ENCODE measurements around the gene GAK. TPM values are rescaled to one million over a fixed set of nuclear protein-coding genes. Genes with fewer than 3 reads are reported as not detected.

The GAK gene
- total RNA-seq, 4 donors from 2014 or later: 70.1 to 95.3 (median 78.1) TPM

DNA sequence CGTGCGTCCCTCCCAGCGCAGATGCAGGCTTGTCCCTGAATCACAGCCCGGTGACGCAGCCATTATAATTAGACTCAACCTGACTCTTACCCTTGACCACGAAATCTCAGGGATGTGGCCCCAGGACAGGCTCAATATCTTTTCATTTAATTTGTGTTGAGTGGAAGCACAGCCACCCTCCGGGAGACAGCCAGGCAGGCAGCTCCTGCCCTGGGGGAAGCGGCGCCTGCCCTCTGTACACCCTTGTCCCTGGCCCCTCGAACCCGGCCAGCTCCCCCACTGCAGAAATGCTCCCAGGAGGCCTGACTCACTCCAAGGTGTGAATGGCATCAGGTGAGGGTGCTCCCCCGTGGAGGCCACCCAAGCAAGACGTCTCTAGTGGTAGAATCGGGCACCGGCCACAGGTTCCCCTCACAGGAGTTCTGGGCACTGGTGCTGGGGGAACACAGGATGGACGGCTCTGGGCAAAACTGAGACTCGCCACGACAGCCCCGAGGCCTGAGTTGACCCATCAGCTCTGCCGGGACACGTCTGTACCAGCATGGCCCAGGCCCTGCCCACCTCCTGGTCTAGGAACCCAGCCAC lies 108.8 kb downstream of the GAK start:
- Histone ChIP-seq H3K9me3 (peaks cover 0 to 10% (median 0%) of the 10 kb centered on the region in 3 donors), H3K36me3 (no peaks in the 10 kb centered on the region), H3K4me3 (no peak overlapping the region), H3K27ac (no peak overlapping the region), H3K27me3 (peaks cover 97% of the 10 kb centered on the region), H3K4me1 (peaks cover 0 to 24% (median 13%) of the 10 kb centered on the region in 3 donors)
- no peak for TF ChIP-seq EP300 (IDR thresholded peaks at IDR 0.05)
- TF ChIP-seq POLR2A (IDR thresholded peaks at IDR 0.05): no peak
- no peak for TF ChIP-seq POLR2AphosphoS5 (IDR thresholded peaks at IDR 0.05)
- TF ChIP-seq, protein P1, sequence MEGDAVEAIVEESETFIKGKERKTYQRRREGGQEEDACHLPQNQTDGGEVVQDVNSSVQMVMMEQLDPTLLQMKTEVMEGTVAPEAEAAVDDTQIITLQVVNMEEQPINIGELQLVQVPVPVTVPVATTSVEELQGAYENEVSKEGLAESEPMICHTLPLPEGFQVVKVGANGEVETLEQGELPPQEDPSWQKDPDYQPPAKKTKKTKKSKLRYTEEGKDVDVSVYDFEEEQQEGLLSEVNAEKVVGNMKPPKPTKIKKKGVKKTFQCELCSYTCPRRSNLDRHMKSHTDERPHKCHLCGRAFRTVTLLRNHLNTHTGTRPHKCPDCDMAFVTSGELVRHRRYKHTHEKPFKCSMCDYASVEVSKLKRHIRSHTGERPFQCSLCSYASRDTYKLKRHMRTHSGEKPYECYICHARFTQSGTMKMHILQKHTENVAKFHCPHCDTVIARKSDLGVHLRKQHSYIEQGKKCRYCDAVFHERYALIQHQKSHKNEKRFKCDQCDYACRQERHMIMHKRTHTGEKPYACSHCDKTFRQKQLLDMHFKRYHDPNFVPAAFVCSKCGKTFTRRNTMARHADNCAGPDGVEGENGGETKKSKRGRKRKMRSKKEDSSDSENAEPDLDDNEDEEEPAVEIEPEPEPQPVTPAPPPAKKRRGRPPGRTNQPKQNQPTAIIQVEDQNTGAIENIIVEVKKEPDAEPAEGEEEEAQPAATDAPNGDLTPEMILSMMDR (IDR thresholded peaks at IDR 0.05): no peak
- WGBS, 2 donors (ENCODE audit: low coverage in 1 of 2): 50 to 71% methylated on average over 5 to 6 of the region's 21 CpGs
- ATAC-seq: no peak

DNA sequence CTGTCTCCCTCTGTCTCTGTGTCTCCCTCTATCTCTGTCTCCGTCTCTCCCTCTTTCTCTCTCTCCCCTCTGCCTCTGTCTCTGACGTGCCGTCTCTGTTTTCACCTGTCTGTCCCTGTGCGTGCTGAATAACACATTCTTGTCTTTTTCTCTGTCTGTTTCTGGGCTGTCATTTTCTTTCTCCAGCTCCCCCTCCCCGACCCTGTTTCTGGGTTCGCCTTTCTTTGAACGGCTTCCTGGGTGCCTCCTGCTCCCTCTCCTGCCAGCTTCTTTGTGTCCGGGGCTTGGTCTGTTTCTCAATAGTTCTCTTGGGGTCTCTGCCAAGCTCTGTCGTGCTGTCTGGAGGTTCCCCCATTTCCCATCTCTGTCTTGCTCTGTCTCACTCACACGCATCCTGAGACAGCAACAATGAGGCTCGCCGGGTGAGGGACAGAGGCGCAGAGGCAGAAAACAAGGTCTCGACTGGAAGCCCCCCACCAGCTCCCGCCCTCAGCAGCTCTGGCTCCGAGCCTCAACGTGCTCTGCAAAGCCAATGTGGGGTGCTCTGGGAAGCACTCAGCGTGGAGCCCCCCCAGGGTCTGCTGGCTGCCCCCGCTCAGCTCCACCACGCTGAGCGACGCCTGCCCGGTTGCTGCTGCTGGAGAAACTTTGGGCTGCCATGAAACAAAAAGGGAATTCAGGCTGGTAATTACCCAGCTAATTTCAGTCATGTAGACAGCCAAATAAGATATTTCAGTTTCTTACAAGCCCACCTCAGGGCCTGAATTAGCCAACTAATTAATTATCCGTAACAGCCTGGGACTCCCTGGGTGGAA lies 109.5 kb downstream of the GAK start:
- TF ChIP-seq POLR2AphosphoS5 (IDR thresholded peaks at IDR 0.05): no peak
- no peak for TF ChIP-seq POLR2A (IDR thresholded peaks at IDR 0.05)
- TF ChIP-seq, protein P1 (IDR thresholded peaks at IDR 0.05): no peak
- TF ChIP-seq EP300 (IDR thresholded peaks at IDR 0.05): no peak
- ATAC-seq: no peak
- peaks cover 97% of the 10 kb centered on the region for H3K27me3 ChIP-seq
- 46 to 51% methylated on average over 6 to 9 of the region's 24 CpGs for WGBS, 2 donors (ENCODE audit: low coverage in 1 of 2)
- no peak overlapping the region for H3K27ac ChIP-seq
- no peak overlapping the region for H3K4me3 ChIP-seq
- H3K36me3 ChIP-seq: no peaks in the 10 kb centered on the region
- peaks cover 0 to 10% (median 0%) of the 10 kb centered on the region in 3 donors for H3K9me3 ChIP-seq
- peaks cover 0 to 24% (median 13%) of the 10 kb centered on the region in 3 donors for H3K4me1 ChIP-seq

DNA sequence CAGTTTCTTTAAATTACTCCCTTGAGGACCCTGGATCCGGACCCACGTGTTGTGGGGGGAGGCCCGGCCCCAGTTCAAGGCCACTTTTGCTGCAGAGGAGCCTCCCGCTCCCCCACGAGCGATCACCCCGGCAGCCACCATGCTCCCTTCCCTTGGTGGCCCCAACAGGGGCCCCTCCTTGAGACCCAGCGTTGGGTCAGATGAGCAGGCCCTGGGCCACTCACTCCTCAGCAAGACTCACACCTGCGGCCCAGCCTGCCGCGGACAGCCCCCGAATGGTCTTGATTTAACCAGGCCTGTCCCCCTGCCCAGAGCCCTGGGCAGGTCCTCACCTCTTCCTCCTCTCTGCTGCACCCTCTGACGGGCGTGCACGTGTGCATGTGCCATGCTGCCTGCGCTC lies 110.5 kb downstream of the GAK start:
- H3K27me3 ChIP-seq: peaks cover 93% of the 10 kb centered on the region
- no peak for ATAC-seq

DNA sequence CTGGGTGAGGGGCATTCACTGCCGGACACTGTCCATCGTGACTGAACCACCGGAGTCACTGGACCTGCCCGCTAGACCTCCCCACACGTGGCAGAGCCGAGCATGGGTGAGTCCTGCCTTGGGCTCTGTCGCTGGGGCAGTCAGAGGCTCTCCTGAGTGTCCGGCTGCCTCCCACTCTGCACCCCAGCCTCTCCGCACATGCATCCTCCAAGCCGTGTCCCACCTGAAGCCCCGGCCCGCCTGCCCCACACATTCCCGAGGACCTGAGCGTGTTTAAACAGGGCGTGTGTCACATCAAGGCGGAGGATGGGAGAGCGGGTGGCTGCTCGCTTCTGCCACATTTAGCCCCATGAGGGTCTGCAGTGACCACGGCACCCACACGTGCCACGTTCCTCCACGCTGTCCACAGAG lies 110.9 kb downstream of the GAK start:
- no peak for TF ChIP-seq POLR2AphosphoS5 (IDR thresholded peaks at IDR 0.05)
- no peak for TF ChIP-seq POLR2A (IDR thresholded peaks at IDR 0.05)
- TF ChIP-seq, protein P1 (IDR thresholded peaks at IDR 0.05): no peak
- no peak for TF ChIP-seq EP300 (IDR thresholded peaks at IDR 0.05)

More for the DNA sequence above, 110.5 kb downstream of the GAK start:
- 67 to 80% methylated on average over 8 to 13 of the region's 16 CpGs for WGBS, 2 donors (ENCODE audit: low coverage in 1 of 2)
- TF ChIP-seq, protein P1 (IDR thresholded peaks at IDR 0.05): no peak
- TF ChIP-seq POLR2A (IDR thresholded peaks at IDR 0.05) (no peak), POLR2AphosphoS5 (IDR thresholded peaks at IDR 0.05) (no peak), EP300 (IDR thresholded peaks at IDR 0.05) (no peak)
- H3K9me3 ChIP-seq: peaks cover 0 to 10% (median 0%) of the 10 kb centered on the region in 3 donors
- no peak overlapping the region for H3K4me3 ChIP-seq
- peaks cover 0 to 18% (median 10%) of the 10 kb centered on the region in 3 donors for H3K4me1 ChIP-seq
- no peaks in the 10 kb centered on the region for H3K36me3 ChIP-seq
- no peak overlapping the region for H3K27ac ChIP-seq

More for the DNA sequence above, 110.9 kb downstream of the GAK start:
- Histone ChIP-seq H3K27ac (no peak overlapping the region), H3K36me3 (no peaks in the 10 kb centered on the region), H3K27me3 (peaks cover 94% of the 10 kb centered on the region), H3K4me1 (peaks cover 0 to 14% (median 7%) of the 10 kb centered on the region in 3 donors), H3K9me3 (peaks cover 0 to 10% (median 0%) of the 10 kb centered on the region in 3 donors), H3K4me3 (no peak overlapping the region)
- ATAC-seq: no peak
- 80% methylated on average over 1 of the region's 22 CpGs; no CpG with 5 or more reads in 1 of the 2 donors for WGBS, 2 donors (ENCODE audit: low coverage in 1 of 2)

Measured in gastroesophageal sphincter (tissue), 4 donors.